Smooth muscle cell (in vitro differentiated cells): Measurements from ENCODE around the gene CTSO. TPM values are rescaled to one million over a fixed set of nuclear protein-coding genes. Genes with fewer than 3 reads are reported as not detected.

Experiments
- DNase-seq: peaks from one replicate; lab custom pipeline; 2025; ENCODE audit not compliant: unreplicated experiment; lab: John Stamatoyannopoulos, UW
- H2AFZ ChIP-seq: fragments of 200-600 bp; sonication (generic); 2 replicates; pipeline ENCODE4 v1.6.0; 2016; ENCODE audit warnings: antibody characterized with exemption, low read depth, mild to moderate bottlenecking
- H3F3A ChIP-seq: fragments of 200-600 bp; sonication (generic); 2 replicates; pipeline ENCODE4 v1.6.0; 2017; ENCODE audit warnings: antibody characterized with exemption, low read depth
- H3K27ac ChIP-seq: fragments of 200-600 bp; sonication (generic); 2 replicates; pipeline ENCODE4 v1.5.1; 2016; ENCODE audit warnings: low read depth, mild to moderate bottlenecking
- H3K27me3 ChIP-seq: fragments of 200-600 bp; sonication (generic); 2 replicates; pipeline ENCODE4 v1.6.1; 2016; ENCODE audit warnings: low read depth, mild to moderate bottlenecking
- H3K36me3 ChIP-seq: fragments of 200-600 bp; sonication (generic); 2 replicates; pipeline ENCODE4 v1.5.1; 2016; ENCODE audit warnings: low read depth
- H3K4me1 ChIP-seq: fragments of 200-600 bp; sonication (generic); 2 replicates; pipeline ENCODE4 v1.5.1; 2016; ENCODE audit warnings: low read depth
- H3K4me2 ChIP-seq: fragments of 200-600 bp; sonication (generic); 2 replicates; pipeline ENCODE4 v1.6.0; 2016; ENCODE audit warnings: mild to moderate bottlenecking
- H3K4me3 ChIP-seq: fragments of 200-600 bp; sonication (generic); 2 replicates; pipeline ENCODE4 v1.5.1; 2016; ENCODE audit warnings: mild to moderate bottlenecking
- H3K79me2 ChIP-seq: fragments of 200-600 bp; sonication (generic); 2 replicates; pipeline ENCODE4 v1.6.0; 2016; ENCODE audit warnings: low read depth, mild to moderate bottlenecking
- H3K9ac ChIP-seq: fragments of 200-600 bp; sonication (generic); 2 replicates; pipeline ENCODE4 v1.6.0; 2016; ENCODE audit warnings: low read depth
- H3K9me3 ChIP-seq: fragments of 200-600 bp; sonication (generic); replicated peaks from 2 replicates; pipeline ENCODE4 v1.5.1; 2016; ENCODE audit warnings: low read depth
- H4K20me1 ChIP-seq: fragments of 200-600 bp; sonication (generic); 2 replicates; pipeline ENCODE4 v1.6.0; 2016; ENCODE audit warnings: low read depth
- WGBS: methylation state at CpG from one replicate; pipeline ENCODE4 v1.1.7; 2016; ENCODE audit warnings: low lambda C conversion rate; 5-methylcytosine and 5-hydroxymethylcytosine counted together
- polyA plus RNA-seq: library from polyadenylated mRNA; unstranded; fragments of >200 nt; fragmentation: Nextera tagmentation; extraction: Ambion mirVana; gene quantifications from 2 replicates; pipeline ENCODE4 v1.2.1, GENCODE V29; 2016
- total RNA-seq: library from RNA; depleted of rRNA; stranded (reverse); fragments of >200 nt; gene quantifications from 2 replicates; pipeline ENCODE4 v1.2.3, GENCODE V29; 2014
- TF ChIP-seq, protein P1 (sequence below): fragments of 200-600 bp; sonication (generic); IDR thresholded peaks from 2 replicates; pipeline ENCODE4 v1.5.1; 2017; ENCODE audit warnings: borderline replicate concordance, mild to moderate bottlenecking, antibody characterized with exemption; ENCODE audit not compliant: insufficient read depth, poor library complexity, severe bottlenecking

CTSO gene
- total and polyA plus RNA-seq, 2 experiments from 2014 or later: 15.4 to 19.2 TPM

- no peaks in the 10 kb centered on the region for H3K79me2 ChIP-seq
- TF ChIP-seq, protein P1, sequence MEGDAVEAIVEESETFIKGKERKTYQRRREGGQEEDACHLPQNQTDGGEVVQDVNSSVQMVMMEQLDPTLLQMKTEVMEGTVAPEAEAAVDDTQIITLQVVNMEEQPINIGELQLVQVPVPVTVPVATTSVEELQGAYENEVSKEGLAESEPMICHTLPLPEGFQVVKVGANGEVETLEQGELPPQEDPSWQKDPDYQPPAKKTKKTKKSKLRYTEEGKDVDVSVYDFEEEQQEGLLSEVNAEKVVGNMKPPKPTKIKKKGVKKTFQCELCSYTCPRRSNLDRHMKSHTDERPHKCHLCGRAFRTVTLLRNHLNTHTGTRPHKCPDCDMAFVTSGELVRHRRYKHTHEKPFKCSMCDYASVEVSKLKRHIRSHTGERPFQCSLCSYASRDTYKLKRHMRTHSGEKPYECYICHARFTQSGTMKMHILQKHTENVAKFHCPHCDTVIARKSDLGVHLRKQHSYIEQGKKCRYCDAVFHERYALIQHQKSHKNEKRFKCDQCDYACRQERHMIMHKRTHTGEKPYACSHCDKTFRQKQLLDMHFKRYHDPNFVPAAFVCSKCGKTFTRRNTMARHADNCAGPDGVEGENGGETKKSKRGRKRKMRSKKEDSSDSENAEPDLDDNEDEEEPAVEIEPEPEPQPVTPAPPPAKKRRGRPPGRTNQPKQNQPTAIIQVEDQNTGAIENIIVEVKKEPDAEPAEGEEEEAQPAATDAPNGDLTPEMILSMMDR: no peak
- peak overlapping the region; percentile 83 for H3K27ac ChIP-seq
- H3K9ac ChIP-seq: peak overlapping the region; percentile 47
- no peak overlapping the region for H3K4me3 ChIP-seq
- H3K9me3 ChIP-seq: no peaks in the 10 kb centered on the region
- H3K36me3 ChIP-seq: no peaks in the 10 kb centered on the region
- peak overlapping the region; percentile 17 for H2AFZ ChIP-seq
- no peak for DNase-seq
- H3K27me3 ChIP-seq: no peaks in the 10 kb centered on the region
- peaks cover 7% of the 10 kb centered on the region for H3K4me1 ChIP-seq
- peaks cover 17% of the 10 kb centered on the region for H3F3A ChIP-seq
- peak overlapping the region; percentile 72 for H3K4me2 ChIP-seq
- H4K20me1 ChIP-seq: no peaks in the 10 kb centered on the region
- 15% methylated on average over 5 of the region's 5 CpGs for WGBS
Measured at GRCh38 chr4:155889031-155889793, 64.5 kb downstream of the CTSO start.

GRCh38 chr4:155887847-155888570 lies 65.7 kb downstream of the CTSO start:
- peak overlapping the region; percentile 25 for H3K4me2 ChIP-seq
- no peak overlapping the region for H3K9ac ChIP-seq
- H3K79me2 ChIP-seq: no peaks in the 10 kb centered on the region
- H3K4me3 ChIP-seq: no peak overlapping the region
- TF ChIP-seq, protein P1: no peak
- H3F3A ChIP-seq: peaks cover 17% of the 10 kb centered on the region
- no peaks in the 10 kb centered on the region for H4K20me1 ChIP-seq
- peaks cover 7% of the 10 kb centered on the region for H3K4me1 ChIP-seq
- no peaks in the 10 kb centered on the region for H3K9me3 ChIP-seq
- no peaks in the 10 kb centered on the region for H3K27me3 ChIP-seq
- WGBS: 80% methylated on average over 6 of the region's 6 CpGs
- no peaks in the 10 kb centered on the region for H3K36me3 ChIP-seq
- peak overlapping the region; percentile 12 for H3K27ac ChIP-seq
- DNase-seq: no peak
- H2AFZ ChIP-seq: no peak overlapping the region

DNA sequence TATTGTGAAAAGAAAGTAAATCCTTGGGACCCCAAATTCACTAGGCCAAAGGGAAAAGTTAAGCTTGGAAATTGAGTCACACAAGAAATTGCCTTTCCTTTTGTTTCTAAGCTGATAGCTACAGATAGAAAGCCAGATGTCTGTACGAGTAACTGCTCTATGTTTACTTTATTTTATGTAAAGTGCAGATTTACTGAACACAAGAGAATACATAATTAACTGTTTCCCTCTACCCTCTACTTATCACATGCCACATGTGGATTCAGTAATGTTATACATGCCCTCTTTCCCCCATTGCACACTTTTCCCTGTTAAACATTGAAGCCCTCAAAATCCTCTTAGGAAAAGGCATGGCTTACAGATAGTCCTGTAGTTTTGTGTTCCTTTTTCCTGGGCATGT lies 66.6 kb downstream of the CTSO start:
- no peaks in the 10 kb centered on the region for H3K9me3 ChIP-seq
- H3K36me3 ChIP-seq: no peaks in the 10 kb centered on the region

More for the DNA sequence above, 66.6 kb downstream of the CTSO start:
- no peak overlapping the region for H2AFZ ChIP-seq
- peaks cover 17% of the 10 kb centered on the region for H3F3A ChIP-seq
- H4K20me1 ChIP-seq: no peaks in the 10 kb centered on the region
- no peak overlapping the region for H3K4me3 ChIP-seq
- peak overlapping the region; percentile 25 for H3K4me2 ChIP-seq
- H3K79me2 ChIP-seq: no peaks in the 10 kb centered on the region
- peaks cover 7% of the 10 kb centered on the region for H3K4me1 ChIP-seq
- no peak for DNase-seq
- WGBS: 11% methylated on average over 1 of the region's 1 CpG
- peak overlapping the region; percentile 12 for H3K27ac ChIP-seq
- TF ChIP-seq, protein P1: no peak
- no peaks in the 10 kb centered on the region for H3K27me3 ChIP-seq
- H3K9ac ChIP-seq: no peak overlapping the region
